Measurements from ENCODE around the gene NRG2. TPM values are rescaled to one million over a fixed set of nuclear protein-coding genes. Genes with fewer than 3 reads are reported as not detected.

NRG2 gene
- total RNA-seq, 4 donors from 2014 or later: 5.3 to 8.8 (median 7.5) TPM

DNA sequence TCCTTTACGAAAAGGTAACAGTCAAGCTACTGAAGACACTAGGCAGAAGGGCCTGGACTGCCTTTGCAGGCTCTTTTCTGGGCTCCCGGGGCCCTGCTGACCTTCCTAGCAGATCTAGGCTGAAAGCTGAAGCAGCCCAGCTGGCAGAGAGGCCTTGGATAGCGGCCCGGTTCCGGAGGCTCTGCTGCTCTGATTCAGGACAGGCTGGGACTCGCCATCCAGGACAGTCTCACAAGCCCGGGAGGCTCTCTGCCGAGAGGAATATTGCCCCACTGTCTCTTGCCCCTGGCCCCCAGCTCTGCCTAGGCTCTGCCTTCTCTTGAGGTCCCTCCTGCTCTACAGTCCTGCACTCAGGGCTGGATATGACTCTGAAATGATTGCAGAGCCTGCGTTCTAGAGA is 179.7 kb downstream of the NRG2 start:
- TF ChIP-seq POLR2A (IDR thresholded peaks at IDR 0.05): no peak
- TF ChIP-seq, protein P1, sequence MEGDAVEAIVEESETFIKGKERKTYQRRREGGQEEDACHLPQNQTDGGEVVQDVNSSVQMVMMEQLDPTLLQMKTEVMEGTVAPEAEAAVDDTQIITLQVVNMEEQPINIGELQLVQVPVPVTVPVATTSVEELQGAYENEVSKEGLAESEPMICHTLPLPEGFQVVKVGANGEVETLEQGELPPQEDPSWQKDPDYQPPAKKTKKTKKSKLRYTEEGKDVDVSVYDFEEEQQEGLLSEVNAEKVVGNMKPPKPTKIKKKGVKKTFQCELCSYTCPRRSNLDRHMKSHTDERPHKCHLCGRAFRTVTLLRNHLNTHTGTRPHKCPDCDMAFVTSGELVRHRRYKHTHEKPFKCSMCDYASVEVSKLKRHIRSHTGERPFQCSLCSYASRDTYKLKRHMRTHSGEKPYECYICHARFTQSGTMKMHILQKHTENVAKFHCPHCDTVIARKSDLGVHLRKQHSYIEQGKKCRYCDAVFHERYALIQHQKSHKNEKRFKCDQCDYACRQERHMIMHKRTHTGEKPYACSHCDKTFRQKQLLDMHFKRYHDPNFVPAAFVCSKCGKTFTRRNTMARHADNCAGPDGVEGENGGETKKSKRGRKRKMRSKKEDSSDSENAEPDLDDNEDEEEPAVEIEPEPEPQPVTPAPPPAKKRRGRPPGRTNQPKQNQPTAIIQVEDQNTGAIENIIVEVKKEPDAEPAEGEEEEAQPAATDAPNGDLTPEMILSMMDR (IDR thresholded peaks at IDR 0.05): no peak
- no peak overlapping the region for H3K4me3 ChIP-seq (ENCODE audit: low read depth, poor library complexity, severe bottlenecking)
- WGBS, 2 donors: 28 to 41% methylated on average over 9 of the region's 9 CpGs
- intact Hi-C loops (cut with DNase I; ENCODE audit: low total_unique reads): loop anchor here (5.0 kb wide), 1 partner anchor 76 kb away; no protein-coding TSS in a partner anchor
- DNase-seq (ENCODE audit: low spot score in 2 of 2): no peak

DNA sequence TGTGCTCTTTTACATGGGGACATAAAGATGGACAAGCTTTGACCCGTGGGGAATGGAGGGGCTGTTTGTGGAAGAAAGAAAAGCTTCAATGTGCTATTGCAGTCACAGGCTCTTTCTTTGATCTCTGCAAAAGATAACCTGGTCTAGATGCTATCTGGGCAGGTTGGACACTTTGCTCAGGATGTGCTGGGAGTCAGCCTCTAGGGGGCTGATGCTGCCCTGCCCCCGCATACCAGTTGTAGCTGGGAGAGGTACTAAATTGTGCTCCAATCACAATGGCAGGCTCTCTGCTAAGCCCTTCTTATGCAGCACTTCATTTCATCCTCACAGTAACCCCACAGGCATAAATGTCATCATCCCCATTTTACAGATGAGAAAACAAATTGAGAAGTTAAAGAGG is 180.3 kb downstream of the NRG2 start:
- 70 to 73% methylated on average over 2 of the region's 2 CpGs for WGBS, 2 donors
- no peak for DNase-seq (ENCODE audit: low spot score in 2 of 2)
- intact Hi-C loops (cut with DNase I; ENCODE audit: low total_unique reads): loop anchor here (5.0 kb wide), 1 partner anchor 76 kb away; no protein-coding TSS in a partner anchor
- TF ChIP-seq, protein P1 (IDR thresholded peaks at IDR 0.05): no peak
- TF ChIP-seq POLR2A (IDR thresholded peaks at IDR 0.05): no peak
- no peak overlapping the region for H3K4me3 ChIP-seq (ENCODE audit: low read depth, poor library complexity, severe bottlenecking)

DNA sequence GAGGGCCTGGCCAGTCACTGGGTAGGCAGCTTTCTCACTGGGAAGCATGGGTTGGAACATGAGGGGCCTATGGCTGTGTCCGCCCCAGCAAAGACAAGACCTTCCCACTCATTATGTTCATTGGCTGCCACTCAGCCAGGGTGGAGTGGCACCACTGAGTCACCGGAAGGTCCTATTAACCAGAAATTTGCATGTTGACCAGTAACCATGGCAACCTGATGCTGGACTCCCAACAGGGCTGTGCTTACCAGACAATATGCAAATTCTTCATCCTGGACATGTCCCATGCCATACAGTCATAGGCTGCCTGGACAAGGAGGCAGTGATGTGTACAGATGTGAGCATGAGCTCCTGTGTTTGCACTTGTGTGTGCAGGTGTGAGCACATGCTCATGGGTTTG is 180.8 kb downstream of the NRG2 start:
- DNase-seq (ENCODE audit: low spot score in 2 of 2): no peak
- intact Hi-C loops (cut with DNase I; ENCODE audit: low total_unique reads): loop anchor here (5.0 kb wide), 1 partner anchor 75 kb away; no protein-coding TSS in a partner anchor
- no peak overlapping the region for H3K4me3 ChIP-seq (ENCODE audit: low read depth, poor library complexity, severe bottlenecking)
- TF ChIP-seq POLR2A (IDR thresholded peaks at IDR 0.05): no peak
- TF ChIP-seq, protein P1 (IDR thresholded peaks at IDR 0.05): no peak
- WGBS, 2 donors: 83 to 85% methylated on average over 2 of the region's 2 CpGs

DNA sequence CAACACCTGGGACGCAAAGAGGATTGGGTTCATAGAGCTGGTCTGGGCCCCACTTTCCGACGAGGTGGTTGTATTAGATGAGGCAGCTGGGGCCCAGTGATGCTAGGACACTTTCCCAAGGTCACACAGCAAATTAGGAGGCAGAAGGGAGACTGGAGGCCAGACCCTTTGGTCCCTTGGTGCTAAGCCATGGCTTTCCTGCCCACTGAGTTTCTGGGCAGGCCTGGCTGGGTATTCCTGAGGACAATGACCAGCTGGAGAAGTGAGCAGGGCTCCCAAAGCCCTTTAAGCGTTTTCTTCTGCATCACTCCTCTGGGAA is 181.3 kb downstream of the NRG2 start:
- WGBS, 2 donors: 92 to 100% methylated on average over 4 of the region's 4 CpGs
- no peak for DNase-seq (ENCODE audit: low spot score in 2 of 2)
- no peak overlapping the region for H3K4me3 ChIP-seq (ENCODE audit: low read depth, poor library complexity, severe bottlenecking)
- intact Hi-C loops (cut with DNase I; ENCODE audit: low total_unique reads): loop anchor here (5.0 kb wide), 1 partner anchor 75 kb away; no protein-coding TSS in a partner anchor
- no peak for TF ChIP-seq POLR2A (IDR thresholded peaks at IDR 0.05)
- TF ChIP-seq, protein P1 (IDR thresholded peaks at IDR 0.05): no peak

DNA sequence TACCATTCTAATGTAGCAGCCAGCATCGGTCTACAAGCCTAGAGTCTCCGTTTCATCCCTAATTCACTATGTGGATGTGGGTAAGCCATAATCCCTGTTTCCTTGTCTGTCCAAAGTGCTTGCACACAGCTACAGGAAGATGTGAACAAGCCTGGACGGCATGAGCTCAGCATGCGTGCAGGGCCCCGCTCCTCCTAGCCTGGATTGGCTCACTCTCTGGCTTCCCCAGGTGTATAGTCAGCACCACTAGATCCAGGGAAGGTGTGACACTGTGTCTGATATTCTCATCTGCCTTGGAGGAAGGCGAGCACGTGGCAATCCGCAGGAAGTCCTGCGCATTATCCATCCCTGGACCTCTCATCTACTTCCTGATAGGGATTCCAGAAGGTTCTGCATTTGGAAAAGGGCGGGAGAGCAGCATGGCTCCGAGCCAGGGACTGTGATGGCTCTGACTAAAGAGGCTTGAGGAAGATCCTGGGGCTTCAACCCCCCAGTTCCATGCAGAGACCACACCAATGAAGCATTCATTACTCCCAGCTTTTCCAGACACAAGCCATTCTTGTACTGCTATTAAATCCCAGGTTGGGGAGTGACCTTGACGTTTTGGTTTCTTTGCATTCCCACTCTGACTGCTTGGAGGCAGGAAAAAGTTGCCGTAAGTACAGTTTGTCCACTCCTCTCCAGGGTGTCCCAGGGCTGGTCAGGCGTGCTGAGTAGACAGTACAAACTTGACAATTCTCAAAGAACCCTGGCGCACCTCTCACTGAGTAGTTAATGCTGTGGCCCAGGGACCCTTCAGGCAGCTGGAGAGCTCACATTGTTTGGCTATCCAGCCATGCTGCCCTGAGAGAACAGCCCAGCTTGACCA is 181.8 kb downstream of the NRG2 start:
- DNase-seq (ENCODE audit: low spot score in 2 of 2): no peak
- no peak overlapping the region for H3K4me3 ChIP-seq (ENCODE audit: low read depth, poor library complexity, severe bottlenecking)
- intact Hi-C loops (cut with DNase I; ENCODE audit: low total_unique reads): loop anchor here (5.0 kb wide), 1 partner anchor 74 kb away; no protein-coding TSS in a partner anchor
- TF ChIP-seq, protein P1 (IDR thresholded peaks at IDR 0.05): no peak
- TF ChIP-seq POLR2A (IDR thresholded peaks at IDR 0.05): no peak
- 62 to 82% methylated on average over 14 to 15 of the region's 15 CpGs for WGBS, 2 donors
